ENCODE results near the gene TBCB.
A peak's percentile ranks its signal among the peaks of the same experiment; 100 is the strongest.
"Not testable (repeated sequence)": the region's sequence is repeated elsewhere in the genome, so short reads cannot be mapped to it uniquely, and the experiment has no call there.

The TBCB gene, protein sequence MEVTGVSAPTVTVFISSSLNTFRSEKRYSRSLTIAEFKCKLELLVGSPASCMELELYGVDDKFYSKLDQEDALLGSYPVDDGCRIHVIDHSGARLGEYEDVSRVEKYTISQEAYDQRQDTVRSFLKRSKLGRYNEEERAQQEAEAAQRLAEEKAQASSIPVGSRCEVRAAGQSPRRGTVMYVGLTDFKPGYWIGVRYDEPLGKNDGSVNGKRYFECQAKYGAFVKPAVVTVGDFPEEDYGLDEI

DNA sequence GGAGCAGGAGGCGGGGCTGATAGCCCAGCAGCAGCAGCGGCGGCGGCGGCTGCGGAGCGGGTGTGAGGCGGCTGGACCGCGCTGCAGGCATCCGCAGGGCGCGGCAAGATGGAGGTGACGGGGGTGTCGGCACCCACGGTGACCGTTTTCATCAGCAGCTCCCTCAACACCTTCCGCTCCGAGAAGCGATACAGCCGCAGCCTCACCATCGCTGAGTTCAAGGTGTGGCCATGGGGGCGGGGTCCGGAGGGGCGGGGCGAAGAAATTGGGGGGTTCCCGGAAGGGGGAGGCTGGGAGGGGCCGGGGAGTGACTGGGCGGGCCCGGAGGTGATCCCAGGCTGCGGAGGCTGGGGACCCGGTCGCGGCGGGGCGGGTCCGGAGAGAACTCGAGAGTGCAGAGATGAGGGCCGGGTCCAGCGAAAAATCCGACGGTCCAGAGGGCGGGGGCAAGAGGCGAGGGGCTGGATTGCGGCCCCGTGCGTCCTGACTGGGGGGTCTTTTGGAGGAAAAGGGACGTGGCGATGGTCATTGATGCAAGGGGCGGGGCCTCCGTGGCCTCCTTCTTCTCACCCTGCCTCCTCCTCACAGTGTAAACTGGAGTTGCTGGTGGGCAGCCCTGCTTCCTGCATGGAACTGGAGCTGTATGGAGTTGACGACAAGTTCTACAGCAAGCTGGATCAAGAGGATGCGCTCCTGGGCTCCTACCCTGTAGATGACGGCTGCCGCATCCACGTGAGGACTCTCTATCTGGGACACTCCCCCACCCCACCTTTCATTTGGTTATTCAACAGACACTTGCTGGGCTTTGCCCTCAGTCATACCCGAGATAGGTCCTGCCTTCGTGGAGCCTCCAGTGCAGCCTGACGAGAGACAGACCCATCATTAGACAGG, at the start of gene TBCB:
TSS of gene TBCB (plus strand) at position 16 of the 891 bp plus-strand sequence. CDS start at position 109, 93 bp downstream.
- DNase-seq (ENCODE audit: low read depth) = peak; percentile 83

- DNase-seq (ENCODE audit: low read depth) = no peak
Measured at GRCh38 chr19:36067681-36068080, 47.6 kb upstream of the TBCB start.

DNA sequence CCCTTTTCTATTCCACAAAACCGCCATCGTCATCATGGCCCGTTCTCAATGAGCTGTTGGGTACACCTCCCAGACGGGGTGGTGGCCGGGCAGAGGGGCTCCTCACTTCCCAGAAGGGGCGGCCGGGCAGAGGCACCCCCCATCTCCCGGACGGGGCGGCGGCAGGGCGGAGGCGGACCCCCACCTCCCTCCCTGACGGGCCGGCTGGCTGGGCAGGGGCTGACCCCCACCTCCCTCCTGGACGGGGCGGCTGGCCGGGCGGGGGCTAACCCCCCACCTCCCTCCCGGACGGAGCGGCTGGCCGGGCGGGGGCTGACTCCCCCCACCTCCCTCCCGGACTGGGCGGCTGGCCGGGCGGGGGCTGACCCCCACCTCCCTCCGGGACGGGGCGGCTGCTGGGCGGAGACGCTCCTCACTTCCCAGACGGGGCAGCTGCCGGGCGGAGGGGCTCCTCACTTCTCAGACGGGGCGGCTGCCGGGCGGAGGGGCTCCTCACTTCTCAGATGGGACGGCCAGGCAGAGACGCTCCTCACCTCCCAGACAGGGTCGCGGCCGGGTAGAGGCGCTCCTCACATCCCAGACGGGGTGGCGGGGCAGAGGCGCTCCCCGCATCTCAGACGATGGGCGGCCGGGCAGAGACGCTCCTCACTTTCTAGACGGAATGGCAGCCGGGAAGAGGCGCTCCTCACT, 46.3 kb upstream of the TBCB start:
- DNase-seq (ENCODE audit: low read depth) = not testable (repeated sequence)

DNA sequence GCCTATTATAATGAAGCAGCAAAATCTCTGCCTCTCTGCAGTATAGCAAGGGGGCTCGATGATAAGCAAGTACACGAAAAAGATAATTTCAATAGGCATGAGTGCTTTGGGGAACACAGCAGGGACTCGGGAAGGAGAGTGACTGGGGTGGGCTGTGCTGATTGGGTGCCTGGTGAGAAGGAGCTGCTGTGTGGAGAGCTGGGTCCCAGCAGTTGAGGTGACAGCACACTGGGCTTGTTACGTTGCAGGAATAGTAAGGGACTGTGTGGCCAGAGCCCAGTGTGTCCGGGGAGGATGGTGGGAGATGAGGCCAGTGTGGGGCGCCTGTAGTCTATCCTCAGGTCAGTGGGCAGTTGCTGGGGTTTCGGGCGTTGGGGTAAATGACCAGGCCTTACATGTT, 43.2 kb upstream of the TBCB start:
- no peak for DNase-seq (ENCODE audit: low read depth)

DNA sequence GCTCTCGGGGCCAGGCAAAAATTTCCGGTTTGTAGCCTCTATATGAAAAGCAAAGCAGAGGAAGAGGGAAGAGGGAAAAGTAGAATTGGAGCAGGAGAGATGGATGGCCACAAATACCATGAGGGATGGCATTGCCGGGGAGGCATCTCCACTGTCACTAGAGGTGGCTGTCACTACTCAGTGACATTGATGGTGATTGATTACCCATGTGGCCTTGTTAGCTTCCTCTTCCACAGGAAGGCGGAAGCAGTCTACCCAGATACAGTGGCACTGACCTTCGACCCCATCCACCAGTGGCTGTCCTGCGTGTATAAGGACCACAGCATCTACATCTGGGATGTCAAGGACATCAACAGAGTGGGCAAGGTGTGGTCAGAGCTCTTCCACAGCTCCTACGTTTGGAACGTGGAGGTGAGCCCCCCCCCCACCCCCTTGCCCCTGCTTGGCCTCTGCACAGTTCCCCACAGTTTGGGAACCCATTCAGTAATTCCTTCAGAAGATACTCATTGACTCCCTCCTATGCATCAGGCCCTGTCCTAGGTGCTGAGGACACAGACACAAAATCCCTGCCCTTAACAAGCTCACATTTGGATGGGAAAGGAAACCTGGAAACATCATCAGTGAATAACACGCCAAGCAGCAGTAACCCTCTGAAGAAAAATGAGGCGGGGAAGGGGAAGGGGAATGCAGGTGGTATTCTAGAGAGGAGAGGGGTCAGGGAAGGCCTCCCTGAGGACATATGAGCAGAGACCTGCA, 42.0 kb upstream of the TBCB start:
- no peak for DNase-seq (ENCODE audit: low read depth)

- no peak for DNase-seq (ENCODE audit: low read depth)
Measured at GRCh38 chr19:36079389-36079945, 35.8 kb upstream of the TBCB start.

DNA sequence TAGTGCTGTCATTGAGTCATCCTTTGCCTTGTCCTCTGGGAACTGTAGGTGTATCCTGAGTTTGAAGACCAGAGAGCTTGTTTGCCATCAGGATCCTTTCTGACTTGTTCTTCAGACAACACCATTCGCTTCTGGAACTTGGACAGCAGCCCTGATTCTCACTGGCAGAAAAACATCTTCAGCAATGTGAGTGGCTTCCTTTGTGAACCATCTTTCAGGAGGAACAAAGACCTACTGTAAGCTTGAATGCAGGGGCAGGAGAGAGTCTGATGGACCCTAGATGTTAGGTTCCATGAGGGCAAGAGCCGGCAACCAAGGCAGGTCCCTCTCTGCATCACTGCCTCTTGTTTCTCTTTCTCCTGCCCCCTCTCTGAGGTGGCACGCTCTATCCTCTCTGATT, 33.9 kb upstream of the TBCB start:
- no peak for DNase-seq (ENCODE audit: low read depth)

DNA sequence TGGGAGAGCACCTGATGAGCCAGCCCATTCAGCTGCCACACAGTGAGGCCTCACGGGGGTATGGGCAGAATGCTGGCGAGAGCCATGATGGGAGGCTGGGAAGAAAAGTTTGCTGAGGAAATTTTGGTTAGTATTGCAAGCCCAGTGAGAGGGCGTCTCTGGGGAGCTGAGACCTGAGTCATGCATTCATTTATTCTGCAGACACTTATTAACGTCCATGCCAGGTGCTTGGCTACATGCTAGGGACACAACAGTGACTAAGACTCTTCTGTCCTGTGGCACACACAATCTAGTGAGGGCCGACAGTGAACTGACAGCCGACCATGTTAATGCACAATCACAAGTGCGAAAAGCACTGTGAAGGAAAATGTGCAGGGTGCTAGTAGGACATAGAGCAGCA, 33.4 kb upstream of the TBCB start:
- DNase-seq (ENCODE audit: low read depth) = no peak

- no peak for DNase-seq (ENCODE audit: low read depth)
Measured at GRCh38 chr19:36082916-36083315, 32.4 kb upstream of the TBCB start.

DNA sequence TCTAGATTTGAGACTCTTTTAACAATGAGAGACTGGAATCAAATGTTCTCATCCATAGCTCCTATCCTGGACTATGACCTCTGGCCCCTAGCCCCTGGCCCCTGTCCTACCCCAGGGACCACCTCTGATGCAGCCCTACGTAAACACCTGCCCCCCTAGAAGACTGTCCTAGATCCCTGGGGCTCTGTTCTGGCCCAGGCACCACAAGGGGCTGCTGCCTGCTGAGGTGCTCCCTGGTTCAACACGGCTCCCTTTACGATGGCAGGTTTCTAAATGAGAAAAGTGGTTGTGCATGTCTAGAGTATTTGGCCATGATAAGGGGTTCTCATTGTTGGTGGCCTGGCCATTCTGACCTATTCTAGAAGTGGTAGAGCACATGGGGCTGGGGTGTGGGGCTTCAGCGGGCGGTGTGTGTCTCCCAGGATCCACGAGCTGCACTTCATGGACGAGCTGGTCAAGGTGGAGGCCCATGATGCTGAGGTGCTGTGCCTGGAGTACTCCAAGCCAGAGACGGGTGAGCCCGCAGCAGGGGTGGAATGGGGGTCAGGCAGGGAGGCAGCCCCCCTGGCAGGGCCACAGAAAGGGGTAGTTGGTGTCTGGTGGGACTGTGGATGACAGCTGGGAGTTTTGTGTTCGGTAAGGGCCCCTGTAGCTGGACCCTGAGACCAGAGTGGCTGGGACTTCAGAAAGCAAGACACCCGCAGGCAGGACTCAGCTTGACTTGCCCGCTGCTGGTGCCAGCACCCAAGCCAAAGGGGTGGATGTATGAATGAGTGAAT, 30.8 kb upstream of the TBCB start:
- DNase-seq (ENCODE audit: low read depth) = no peak

- no peak for DNase-seq (ENCODE audit: low read depth)
Measured at GRCh38 chr19:36086326-36086725, 28.9 kb upstream of the TBCB start.

GRCh38 chr19:36089847-36090246, 25.4 kb upstream of the TBCB start:
- DNase-seq (ENCODE audit: low read depth) = no peak

DNA sequence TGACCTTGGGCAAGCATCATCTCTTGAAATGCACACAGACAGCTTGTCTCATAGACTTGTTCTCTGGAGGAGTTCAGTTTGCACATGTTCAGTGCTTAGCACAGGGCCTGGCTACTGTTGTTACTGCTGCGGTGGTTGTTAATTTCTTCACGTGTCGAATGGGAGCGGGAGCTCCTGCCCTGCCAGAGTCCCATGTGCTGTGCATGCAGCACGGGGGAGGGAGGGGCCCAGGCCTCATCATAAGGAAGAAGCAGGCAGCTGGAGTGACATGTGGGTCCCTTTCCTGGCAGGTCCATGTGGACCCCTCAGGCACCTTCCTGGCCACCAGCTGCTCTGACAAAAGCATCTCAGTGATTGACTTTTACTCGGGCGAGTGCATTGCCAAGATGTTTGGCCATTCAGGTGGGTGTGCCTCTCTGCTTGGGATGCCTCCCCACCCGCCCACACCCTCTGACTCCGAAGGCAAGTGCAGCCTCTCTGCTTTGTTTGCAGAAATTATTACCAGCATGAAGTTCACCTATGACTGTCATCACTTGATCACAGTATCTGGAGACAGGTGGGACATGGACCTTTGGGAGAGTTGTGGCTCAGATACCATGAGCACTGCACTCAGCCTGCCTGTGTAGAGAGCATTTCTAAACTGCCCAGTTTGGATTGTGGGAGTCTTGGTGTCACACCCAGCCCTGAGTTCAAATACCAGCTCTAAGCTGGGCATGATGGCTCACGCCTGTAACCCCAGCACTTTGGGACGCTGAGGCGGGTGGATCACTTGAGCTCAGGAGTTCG, 24.2 kb upstream of the TBCB start:
- no peak for DNase-seq (ENCODE audit: low read depth)

GRCh38 chr19:36092566-36092965, 22.7 kb upstream of the TBCB start:
- no peak for DNase-seq (ENCODE audit: low read depth)

DNA sequence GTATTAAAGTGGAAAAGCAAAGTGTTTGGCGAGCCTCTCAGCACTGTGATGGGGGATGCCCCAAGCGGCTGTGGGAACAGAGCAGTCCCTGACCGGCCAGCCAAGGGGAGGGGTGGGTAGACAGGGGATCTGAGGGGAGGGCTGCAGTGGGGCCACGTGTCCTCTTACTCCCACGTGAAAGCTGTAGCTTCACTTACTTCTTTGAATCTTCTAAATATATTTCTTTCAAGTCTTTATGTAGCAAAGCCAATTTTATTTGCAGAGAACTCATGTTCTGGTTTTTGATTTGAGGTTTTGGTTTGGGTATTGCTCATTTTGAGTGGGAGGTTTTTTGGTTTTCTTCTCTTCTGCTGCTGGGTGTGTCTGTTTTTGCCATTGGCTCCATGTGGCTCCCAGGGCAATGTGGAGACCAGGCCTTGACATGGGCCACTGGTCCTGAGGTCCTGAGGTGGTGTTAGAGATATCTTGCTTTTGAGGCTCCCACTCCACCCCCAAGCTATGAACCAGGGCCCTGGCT, 22.1 kb upstream of the TBCB start:
- no peak for DNase-seq (ENCODE audit: low read depth)

- no peak for DNase-seq (ENCODE audit: low read depth)
Measured at GRCh38 chr19:36093687-36094086, 21.6 kb upstream of the TBCB start.

DNA sequence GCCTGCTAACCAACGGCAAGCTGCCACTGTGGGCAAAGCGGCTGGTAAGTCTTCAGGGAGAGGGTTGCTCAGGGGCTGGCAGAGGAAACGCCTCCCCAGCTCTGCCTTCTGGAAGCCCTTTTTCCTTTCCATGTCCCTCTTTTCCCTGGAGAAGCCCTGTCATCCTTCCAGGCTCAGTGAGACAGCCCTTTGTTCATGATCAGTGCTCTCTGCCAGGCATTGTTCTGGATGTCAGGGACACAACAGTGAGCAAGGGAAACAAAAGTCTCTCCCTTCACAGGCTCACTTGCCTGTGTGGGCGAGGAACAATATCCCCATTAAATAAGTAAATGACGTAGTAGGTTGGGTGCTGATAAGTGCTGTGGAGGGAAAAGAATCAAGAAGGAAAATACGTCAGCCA, 18.2 kb upstream of the TBCB start:
- no peak for DNase-seq (ENCODE audit: low read depth)

DNA sequence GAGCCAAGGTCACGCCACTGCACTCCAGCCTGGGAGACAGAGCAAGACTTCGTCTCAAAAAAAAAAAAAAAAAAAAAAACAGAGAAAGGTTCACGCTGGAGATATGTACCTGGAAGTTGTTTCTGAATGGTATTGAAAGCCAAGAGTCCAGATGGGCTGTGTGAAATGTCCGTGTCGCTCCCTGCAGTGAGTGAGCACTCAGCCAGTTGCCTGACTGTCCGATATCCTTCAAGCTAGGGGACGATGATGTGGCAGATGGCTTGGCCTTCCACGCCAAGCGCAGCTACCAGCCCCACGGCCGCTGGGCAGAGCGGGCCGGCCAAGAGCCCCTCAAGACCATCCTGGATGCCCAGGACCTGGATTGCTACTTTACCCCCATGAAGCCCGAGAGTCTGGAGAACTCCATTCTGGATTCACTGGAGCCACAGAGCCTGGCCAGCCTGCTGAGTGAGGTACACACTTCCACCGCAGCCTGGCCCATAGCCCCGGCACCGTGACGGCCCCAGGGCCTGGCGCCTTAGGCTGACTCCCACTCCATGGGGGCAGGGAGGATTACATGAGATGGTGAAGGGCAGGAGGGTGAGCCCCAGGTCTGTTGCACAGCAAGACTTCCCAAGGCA, 16.0 kb upstream of the TBCB start:
- no peak for DNase-seq (ENCODE audit: low read depth)

- no peak for DNase-seq (ENCODE audit: low read depth)
Measured at GRCh38 chr19:36100476-36100875, 14.8 kb upstream of the TBCB start.

All from stimulated activated CD8-positive, alpha-beta memory T cell treated with anti-CD3 and anti-CD28 coated beads, Interleukin-15, amount 100 ng/mL, for 1 hour (primary cell).